ENCODE data around the gene MYLK.

The MYLK gene

DNA sequence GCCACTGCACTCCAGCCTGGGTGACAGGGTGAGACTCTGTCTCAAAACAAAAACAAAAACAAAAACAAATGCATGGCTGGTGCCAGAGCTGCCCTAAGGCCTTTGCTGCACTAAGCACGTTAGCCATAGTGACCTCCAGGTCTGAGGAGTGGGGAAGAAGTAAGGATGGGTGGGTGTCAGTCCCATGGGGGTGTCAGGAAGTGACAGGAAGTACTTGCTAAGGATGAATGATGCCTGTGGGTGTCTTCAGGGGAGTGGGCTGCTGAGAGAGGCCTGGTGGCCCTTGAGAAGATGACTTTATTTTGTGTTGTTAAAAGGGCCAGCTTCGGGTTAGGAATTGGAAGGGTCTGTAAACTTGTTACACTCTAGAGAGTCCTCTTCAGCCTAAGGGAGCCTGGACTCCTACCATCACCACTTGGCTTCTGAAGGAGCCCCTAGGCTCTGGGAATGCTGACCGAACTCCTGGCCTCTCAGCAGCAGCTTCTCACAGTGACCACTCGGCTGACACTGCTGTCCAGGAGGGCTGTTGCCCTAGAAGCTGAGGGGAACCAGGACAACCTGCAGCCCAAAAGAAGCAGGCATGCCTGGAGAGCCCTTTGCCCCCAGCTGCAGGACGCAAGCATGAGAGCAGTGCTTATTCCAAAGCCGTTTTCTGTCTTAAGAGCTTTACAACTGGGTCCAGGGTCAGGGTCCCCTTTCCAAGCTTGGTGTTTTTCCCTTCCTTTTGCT is 116.4 kb downstream of the MYLK start:
- no peak for DNase-seq

DNA sequence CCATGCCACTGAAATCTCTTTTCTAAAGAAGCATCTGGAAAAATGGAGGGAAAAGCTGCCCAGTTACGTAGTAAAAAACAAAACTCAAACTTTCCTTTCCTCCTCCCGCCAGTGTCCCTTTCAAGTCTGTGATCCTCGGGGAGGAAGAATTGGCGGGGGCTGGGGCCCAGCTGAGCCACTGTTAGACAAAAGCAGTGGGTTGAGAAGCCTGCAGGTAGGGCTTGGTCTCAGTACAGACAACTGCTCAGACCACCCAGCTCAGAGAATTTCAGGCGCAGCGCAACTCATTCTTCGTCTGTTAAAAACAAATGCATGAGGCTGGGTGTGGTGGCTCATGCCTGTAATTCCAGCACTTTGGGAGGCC is 117.1 kb downstream of the MYLK start:
- DNase-seq = no peak

DNA sequence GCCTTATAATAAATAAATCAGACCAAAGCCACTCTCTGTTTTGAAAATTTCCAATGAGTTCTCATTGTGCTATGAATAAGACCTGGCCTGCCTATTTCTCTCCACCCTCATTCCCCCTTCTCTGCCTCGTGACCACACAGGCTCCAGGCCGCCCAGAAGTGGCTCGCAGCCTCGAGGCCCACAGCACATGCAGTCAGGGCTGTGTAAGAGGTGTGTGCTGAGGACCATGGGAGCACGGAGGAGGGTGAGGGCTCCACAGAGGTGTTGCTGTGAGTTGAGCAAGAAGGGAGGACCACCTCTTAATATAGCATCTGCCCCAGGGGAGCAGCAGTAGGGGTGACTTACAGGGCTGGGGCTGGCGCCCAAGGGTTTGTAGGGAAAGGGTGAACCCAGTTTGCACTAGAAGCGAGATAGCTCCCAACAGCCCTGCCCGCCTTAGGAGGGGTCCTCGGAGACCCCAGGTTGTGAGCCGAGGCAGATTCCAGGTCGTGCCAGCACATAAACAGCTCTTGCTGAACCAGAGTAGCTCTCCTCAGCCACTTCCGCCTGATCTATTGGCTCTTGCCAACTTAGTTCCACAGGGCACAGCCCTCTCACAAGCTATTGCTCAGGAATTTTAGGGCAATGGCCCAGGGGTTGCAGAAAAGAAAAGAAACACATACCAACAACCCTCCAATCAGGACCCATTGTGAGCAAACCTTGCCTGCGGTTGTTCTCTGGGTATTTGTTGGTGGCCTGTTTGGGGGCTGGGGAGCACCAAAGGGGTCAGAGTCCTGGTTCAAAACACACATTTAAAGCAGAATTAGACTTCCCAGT is 117.7 kb downstream of the MYLK start:
- no peak for DNase-seq

DNA sequence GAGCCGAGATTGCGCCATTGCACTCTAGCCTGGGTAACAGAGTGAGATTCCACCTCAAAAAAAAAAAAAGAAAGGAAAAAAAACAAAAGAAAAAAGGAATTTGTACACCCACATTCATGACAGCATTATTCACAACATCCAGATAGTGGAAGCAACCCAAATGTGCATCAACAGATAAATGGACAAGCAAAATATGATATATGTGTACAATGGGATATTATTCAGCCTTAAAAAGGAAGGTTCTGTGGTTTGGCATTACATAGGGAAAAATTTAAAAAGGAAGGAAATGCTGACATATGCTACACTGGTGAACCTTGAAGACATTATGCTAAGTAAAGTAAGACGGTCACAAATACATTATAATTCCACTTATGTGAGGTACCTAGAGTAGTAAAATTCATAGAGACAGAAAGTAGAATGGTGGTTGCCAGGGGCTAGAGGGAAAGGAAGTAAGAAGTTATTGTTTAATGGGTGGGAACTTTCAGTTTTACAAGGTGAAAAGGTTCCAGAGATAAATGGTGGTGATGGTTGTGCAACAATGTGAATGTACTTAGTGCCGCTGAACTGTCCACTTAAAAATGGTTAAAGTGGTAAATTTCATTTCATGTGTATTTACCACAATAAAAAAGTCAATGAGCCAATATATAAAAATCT is 118.5 kb downstream of the MYLK start:
- no peak for DNase-seq

GRCh38 chr3:123764647-123765046 is 119.5 kb downstream of the MYLK start:
- no peak for DNase-seq

DNA sequence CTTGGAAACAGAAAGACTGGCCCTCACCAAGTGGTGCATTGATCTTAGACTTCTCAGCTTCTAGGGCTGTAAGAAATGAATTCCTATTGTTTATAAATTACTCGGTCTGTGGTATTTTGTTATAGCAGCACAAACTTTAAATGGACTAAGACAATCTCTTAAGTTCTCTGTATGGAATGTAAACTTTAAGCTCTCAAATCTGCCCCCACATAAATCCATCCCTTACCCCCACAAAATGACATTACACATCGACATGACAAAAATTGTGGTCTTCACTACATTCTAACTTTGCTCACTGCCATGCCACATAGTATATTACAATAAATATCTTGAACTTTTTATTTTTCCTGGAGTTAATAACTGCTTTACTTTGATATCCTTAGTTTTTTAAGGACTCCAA is 121.3 kb downstream of the MYLK start:
- no peak for DNase-seq

- no peak for DNase-seq
Measured at GRCh38 chr3:123760817-123761216, 123.3 kb downstream of the MYLK start.

- DNase-seq = no peak
Measured at GRCh38 chr3:123759871-123760270, 124.3 kb downstream of the MYLK start.

DNA sequence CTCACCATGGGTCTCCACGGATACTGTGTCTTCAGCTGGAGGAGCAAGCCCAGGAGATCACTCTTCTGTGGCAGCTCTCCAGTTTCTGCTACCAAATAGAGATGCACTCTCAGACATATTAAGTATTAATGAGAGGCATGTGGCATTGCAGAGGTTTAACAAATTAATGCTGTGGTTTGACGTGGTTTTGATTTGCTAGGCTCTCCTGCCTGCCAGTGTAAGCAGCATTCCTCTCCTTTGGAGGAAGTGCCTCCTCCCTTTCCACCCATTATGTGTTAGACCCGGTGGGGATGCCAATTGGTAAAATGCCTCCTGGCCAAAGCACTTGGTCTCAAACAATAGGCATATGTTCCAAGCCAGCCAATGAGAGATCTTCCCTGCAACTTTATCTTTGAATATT is 124.8 kb downstream of the MYLK start:
- DNase-seq = no peak

- DNase-seq = no peak
Measured at GRCh38 chr3:123758081-123758564, 126.0 kb downstream of the MYLK start.

DNA sequence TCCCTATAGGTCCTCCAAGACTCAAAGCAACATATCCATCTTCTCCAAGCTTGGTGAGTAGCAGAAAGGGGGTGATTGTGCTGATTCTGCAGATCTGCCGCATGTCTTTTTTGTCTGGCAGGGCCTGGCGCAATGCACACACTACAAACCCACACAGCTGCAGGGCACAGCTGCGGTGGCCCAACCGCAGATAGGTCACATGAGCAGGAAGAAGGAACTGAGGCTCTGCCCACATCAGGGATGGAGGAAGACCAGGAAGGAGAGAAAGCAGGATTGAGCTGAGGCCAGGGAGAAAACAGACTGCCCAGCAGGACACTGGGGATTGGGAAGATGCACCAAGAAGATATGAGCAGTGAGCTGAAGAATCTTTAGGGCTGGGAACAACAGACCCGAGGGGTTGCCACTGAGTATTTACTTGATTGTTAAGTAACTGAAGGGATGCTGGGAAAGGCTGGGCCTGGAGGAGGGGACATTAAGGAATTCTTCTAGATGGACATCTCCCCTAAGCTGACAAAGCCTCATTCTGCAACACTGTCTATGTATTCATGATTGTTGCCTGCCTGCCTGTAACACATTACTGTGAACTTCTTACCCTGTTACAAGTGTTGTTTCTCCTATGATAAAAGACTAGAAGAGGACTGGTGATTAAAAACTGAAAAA is 126.7 kb downstream of the MYLK start:
- no peak for DNase-seq

DNA sequence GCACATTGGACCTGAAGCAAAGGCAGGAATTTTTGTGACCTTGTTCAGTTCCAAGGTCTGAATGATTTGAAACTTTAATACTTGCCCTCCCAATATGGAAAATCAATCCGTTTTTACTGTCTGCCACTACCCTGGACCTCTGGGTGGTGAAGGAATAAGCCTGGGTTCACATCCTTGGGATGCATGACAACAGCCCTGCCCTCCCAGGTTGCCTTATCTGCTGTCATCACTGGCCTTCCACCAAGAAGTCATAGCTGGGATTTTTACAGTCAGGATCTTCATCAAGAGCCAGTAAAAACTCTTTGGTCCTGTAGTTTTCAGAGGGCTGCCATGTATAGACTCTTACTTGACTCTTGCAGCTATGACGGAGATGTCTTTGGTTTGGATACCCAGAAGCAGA is 128.6 kb downstream of the MYLK start:
- DNase-seq = no peak

DNA sequence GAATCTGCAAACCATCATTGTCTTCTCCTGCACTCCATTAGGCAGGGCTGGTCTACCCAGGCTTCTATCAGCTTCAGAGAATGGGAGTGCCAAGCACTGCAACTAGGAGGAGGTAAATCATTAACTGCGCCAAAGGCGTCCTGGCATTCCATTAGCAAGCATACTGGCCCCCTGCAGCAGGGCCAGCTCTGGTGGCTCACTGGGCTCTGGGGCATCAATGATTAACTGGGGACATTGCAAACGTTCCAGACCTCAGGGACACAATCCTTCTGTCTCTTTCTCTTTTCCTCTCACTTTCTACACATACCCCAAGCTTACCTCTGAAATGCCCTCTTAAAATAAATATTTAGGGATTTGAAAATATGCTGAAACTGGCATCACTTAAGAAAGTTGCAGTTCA is 129.0 kb downstream of the MYLK start:
- DNase-seq = no peak

GRCh38 chr3:123753286-123753685 is 130.8 kb downstream of the MYLK start:
- DNase-seq = no peak

GRCh38 chr3:123752228-123752627 is 131.9 kb downstream of the MYLK start:
- DNase-seq = no peak

DNA sequence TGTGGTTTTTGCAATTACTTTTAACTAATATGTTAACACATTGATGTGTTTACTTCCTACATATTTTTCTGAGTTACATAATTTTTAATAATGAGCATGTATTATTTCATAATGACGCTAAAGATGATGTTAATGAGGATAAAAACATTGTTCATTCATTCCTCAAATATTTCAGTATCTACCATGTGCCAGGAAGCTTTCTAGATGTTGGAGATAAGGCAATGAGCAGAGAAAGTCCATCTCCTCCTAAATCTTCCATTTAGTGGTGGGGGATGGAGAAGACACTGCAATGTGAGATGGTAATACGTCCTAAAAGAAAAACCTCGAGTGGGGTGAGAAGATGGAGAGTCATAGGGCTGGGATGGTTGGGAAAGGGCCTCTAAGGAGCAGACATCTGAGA is 132.7 kb downstream of the MYLK start:
- DNase-seq = no peak

GRCh38 chr3:123750659-123751420 is 133.3 kb downstream of the MYLK start:
- no peak for DNase-seq

DNA sequence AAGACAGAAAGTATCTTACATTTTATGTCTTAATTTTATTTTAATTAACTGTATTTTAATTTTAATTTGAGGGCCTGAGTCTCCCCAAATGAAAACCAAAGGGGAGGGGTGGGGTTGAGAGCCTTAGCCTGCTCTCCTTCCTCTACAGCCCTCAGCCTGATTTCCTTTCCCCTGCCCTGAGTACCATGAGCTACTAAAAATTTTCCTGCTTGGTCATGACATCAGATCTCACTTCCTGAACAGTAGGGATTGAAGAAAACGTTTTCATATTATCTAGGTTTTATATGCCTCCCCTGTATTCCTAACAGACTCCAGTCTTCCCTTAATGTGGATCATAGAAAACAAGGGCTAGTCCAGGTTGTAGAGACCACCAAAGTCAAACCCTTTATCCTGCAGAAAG is 133.9 kb downstream of the MYLK start:
- no peak for DNase-seq

DNA sequence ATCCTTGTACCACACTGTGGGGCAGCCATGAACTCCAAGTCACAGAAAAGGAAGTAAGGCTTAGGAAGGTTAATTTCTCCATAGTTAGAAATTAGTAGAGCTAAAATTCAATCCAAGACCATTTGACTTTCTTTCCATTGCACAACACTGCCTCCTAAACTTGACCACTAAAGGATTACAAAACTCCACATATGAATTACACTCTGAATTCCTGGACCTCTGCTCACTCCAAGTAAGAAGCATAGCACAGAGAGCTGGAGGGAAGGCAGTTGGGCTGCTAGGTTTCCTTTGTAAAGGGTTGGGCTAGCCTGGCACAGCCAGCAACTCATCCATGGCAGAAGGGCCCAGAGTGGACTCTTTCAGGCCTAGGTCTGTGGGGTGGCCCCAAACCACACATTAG is 134.4 kb downstream of the MYLK start:
- no peak for DNase-seq

DNA sequence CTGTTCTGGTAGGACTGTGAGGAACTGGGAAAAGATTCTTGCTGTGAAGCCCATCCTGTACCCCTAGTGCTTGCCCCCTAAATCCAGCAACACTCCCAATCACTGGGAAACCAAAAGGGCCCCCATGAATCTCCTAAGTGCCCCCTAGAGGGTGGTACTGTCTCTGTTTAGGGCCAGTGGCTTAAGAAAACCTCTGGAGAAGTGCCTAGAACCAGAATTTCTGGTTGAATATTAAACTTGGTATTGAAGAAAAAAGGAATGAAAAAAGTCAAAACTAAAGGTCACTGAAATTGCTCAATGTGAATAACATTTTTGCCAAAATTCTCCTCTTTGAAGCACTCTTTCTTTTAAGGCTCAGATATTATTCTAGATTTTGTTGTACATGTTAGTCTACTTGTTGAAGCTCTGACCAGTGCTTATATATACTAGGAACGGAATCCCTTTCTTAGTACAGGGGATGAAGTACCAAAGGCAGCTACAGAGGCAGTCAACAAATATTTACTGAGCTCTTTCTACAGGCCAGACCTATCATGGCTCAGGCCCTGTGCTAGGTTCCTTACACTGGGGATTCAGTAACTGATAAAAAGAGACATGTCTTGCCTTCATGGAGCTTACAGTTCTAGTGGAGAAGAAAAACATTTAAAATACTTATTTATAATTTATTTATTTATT is 138.8 kb downstream of the MYLK start:
- no peak for DNase-seq

GRCh38 chr3:123744064-123744463 is 140.1 kb downstream of the MYLK start:
- DNase-seq = no peak

GRCh38 chr3:123743121-123743520 is 141.0 kb downstream of the MYLK start:
- DNase-seq = no peak
